ENCODE results near the gene APBB2.

DNA sequence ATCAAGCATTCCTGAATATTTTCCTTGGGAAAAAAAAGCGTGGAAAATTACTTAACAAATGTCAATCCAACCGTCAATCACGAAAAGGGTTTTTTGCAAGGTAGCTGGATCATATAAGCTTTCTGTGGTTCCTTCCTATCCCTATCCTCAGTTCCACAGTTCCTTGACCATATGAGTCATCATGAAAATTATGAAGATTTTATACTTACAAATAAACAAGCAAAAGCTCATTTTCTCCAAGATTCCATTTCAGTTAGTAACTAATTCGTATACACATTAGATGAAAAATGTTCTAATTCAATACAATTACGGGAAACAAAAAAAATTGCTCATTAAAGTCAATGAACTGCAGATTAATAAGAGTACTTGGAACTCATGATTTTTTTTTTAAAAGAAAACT lies 235.8 kb downstream of the APBB2 start:
- TF ChIP-seq POLR2A (IDR thresholded peaks at IDR 0.05), result no peak
- TF ChIP-seq, protein P1, sequence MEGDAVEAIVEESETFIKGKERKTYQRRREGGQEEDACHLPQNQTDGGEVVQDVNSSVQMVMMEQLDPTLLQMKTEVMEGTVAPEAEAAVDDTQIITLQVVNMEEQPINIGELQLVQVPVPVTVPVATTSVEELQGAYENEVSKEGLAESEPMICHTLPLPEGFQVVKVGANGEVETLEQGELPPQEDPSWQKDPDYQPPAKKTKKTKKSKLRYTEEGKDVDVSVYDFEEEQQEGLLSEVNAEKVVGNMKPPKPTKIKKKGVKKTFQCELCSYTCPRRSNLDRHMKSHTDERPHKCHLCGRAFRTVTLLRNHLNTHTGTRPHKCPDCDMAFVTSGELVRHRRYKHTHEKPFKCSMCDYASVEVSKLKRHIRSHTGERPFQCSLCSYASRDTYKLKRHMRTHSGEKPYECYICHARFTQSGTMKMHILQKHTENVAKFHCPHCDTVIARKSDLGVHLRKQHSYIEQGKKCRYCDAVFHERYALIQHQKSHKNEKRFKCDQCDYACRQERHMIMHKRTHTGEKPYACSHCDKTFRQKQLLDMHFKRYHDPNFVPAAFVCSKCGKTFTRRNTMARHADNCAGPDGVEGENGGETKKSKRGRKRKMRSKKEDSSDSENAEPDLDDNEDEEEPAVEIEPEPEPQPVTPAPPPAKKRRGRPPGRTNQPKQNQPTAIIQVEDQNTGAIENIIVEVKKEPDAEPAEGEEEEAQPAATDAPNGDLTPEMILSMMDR (IDR thresholded peaks at IDR 0.05), result no peak

Data from prostate gland (tissue), 2 donors.